Calu3 (cell line): ENCODE results near the gene TEKT4. TPM values are rescaled to one million over a fixed set of nuclear protein-coding genes. Genes with fewer than 3 reads are reported as not detected.

Source experiments
- BruUV-seq: library from RNA; stranded (reverse); fragments of 400-500 nt; replicated peaks from 2 replicates; lab custom pipeline; 2021; lab: Mats Ljungman, UMichigan
- CTCF ChIA-PET: fragments of 300-600 bp; sonication (Branson Sonifier 250); formaldehyde crosslinking; loops from one replicate; lab custom pipeline; 2022; ENCODE audit warnings: antibody characterized with exemption; lab: Charles Lee
- DNase-seq: peaks from one replicate; pipeline ENCODE4 v3.0.0; 2022
- H3K27ac Mint-ChIP-seq: one replicate; pipeline ENCODE4 v1.8.0; 2022; ENCODE audit warnings: mixed read lengths; ENCODE audit not compliant: unreplicated experiment
- H3K27me3 Mint-ChIP-seq: one replicate; pipeline ENCODE4 v1.8.0; 2022; ENCODE audit warnings: mixed read lengths; ENCODE audit not compliant: unreplicated experiment
- H3K36me3 Mint-ChIP-seq: one replicate; pipeline ENCODE4 v1.8.0; 2022; ENCODE audit warnings: mild to moderate bottlenecking, moderate library complexity, mixed read lengths; ENCODE audit not compliant: insufficient read depth, unreplicated experiment
- H3K4me1 Mint-ChIP-seq: one replicate; pipeline ENCODE4 v1.8.0; 2022; ENCODE audit warnings: mild to moderate bottlenecking, low read depth, mixed read lengths; ENCODE audit not compliant: unreplicated experiment
- H3K4me3 Mint-ChIP-seq: one replicate; pipeline ENCODE4 v1.8.0; 2022; ENCODE audit warnings: mild to moderate bottlenecking, low read depth, moderate library complexity, mixed read lengths; ENCODE audit not compliant: unreplicated experiment
- H3K9me3 Mint-ChIP-seq: one replicate; pipeline ENCODE4 v1.8.0; 2022; ENCODE audit warnings: low read depth, mixed read lengths; ENCODE audit not compliant: unreplicated experiment
- CTCF ChIP-seq: fragments of 200-600 bp; IDR thresholded peaks from one replicate; pipeline ENCODE4 v1.8.0; 2022; ENCODE audit warnings: antibody characterized with exemption; ENCODE audit not compliant: unreplicated experiment
- intact Hi-C: fragments of 100-400 bp; cut with micrococcal nuclease; formaldehyde crosslinking; loops from one replicate; pipeline ENCODE4 v1.10.0; 2022; ENCODE audit not compliant: unreplicated experiment
- total RNA-seq: library from RNA; stranded (reverse); gene quantifications from 2 replicates; pipeline ENCODE4 v1.2.3, GENCODE V29; 2022

TEKT4 gene
- total RNA-seq, 1 experiment from 2014 or later: 0.24 TPM

DNA sequence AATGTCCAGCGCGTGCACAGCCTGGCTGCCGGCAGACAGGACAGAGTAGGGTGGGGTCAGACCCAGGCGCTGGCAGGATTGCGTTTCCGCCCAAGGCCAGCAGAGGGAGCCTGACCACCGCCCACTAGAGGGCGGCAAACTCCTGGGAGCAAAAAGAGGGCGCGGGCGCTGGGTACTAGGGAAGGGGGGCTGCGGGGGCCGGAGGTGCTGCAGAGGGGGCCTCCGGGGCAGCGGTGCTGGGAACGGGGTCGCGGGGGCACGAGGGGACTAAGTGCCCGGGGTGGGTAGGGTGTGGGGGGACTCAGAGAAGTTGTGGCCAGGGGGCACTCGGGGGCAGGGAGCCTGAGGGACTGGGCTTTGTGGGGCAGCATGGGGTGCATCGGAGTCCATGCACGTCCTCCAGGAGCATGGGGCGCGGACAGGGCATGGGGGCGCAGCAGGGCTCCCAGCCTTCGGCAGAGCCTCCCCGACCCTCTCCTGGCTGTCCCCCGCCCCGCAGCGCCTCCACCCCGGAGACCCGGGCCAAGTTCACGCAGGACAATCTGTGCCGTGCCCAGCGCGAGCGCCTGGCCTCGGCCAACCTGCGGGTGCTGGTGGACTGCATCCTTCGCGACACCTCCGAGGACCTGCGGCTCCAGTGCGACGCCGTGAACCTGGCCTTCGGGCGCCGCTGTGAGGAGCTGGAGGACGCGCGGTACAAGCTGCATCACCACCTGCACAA, 3.2 kb downstream of the TEKT4 start:
- Mint-ChIP-seq H3K4me3 (no peak overlapping the region), H3K27ac (no peak overlapping the region), H3K9me3 (no peaks in the 10 kb centered on the region), H3K36me3 (no peaks in the 10 kb centered on the region), H3K4me1 (no peaks in the 10 kb centered on the region), H3K27me3 (no peaks in the 10 kb centered on the region)
- no TSS peak for BruUV-seq
- TF ChIP-seq CTCF: peak; percentile 81
- CTCF ChIA-PET: no interaction called here
- peak; percentile 68 for DNase-seq
- intact Hi-C loops: no loop called here

DNA sequence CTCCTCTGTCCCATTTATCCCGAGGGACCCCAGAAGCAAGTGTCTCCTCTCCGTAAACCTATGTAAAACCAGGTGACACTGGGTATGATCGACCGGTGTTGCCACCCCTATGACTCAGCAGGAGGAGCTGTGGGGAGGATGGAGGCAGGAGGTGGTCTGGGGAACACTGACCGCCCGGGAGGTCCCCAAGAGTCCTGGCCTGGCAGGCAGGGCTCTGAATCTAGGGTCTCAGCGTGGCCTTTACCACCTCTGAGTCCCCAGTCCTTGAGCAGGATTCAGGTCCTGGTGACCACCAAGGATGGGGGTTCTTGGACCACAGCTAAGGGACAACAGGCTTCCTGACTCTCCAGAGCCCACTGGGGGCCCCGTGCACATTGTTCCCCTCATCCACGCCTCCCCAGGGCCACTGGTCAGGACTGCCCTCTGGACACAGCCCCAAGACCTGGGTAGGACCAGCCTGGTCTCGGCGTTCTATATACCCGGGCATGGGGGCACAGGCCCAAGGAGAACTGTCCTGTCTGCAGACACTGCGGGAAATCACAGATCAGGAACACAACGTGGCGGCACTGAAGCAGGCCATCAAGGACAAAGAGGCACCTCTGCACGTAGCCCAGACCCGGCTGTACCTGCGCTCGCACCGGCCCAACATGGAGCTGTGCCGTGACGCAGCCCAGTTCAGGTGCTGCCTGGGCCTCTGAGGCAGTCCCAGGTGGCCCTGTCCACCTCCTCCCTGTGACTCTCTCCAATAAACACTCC, 4.0 kb downstream of the TEKT4 start:
- TF ChIP-seq CTCF: no peak
- no peaks in the 10 kb centered on the region for H3K36me3 Mint-ChIP-seq
- H3K4me1 Mint-ChIP-seq: no peaks in the 10 kb centered on the region
- BruUV-seq: no TSS peak
- H3K27ac Mint-ChIP-seq: no peak overlapping the region
- no peak for DNase-seq
- intact Hi-C loops: no loop called here
- CTCF ChIA-PET: no interaction called here
- no peaks in the 10 kb centered on the region for H3K9me3 Mint-ChIP-seq
- H3K27me3 Mint-ChIP-seq: no peaks in the 10 kb centered on the region
- H3K4me3 Mint-ChIP-seq: no peak overlapping the region

DNA sequence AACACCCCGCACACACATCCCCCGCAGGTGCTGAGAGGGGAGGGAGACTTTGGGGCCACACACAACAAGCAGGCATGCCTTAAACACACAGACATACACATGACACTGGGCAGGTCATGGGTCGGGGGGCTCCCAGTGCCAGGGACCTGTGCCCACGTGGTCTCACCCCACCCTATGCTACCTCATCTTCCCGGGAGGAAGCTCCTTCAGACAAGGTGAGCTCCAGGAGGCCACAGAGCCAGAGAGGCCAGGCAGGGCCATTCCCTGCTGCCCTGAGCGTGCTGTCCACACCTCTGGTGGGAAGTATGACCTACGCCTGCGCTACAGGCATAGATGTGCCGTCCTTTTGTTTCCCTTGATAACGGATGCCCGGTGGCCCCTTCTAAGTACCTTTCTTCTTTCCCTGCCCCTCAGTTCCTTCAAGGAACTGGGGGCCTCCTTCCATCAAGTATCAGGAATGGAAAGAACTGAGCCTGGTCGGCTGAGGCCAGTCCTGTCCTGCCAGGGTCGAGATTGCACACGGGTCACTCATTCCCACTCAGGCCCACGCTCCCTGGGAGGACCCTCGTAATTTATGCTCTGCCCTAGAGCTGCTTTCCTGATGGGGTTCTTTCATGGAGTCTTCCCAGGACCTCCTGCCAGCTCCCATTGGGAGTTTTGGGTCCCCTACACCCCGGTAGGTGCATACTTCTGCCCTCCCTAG, 4.7 kb downstream of the TEKT4 start:
- H3K27ac Mint-ChIP-seq: no peak overlapping the region
- no peak for TF ChIP-seq CTCF
- CTCF ChIA-PET: no interaction called here
- H3K9me3 Mint-ChIP-seq: no peaks in the 10 kb centered on the region
- no peaks in the 10 kb centered on the region for H3K4me1 Mint-ChIP-seq
- H3K4me3 Mint-ChIP-seq: no peak overlapping the region
- intact Hi-C loops: no loop called here
- BruUV-seq: no TSS peak
- no peaks in the 10 kb centered on the region for H3K36me3 Mint-ChIP-seq
- DNase-seq: no peak
- peaks cover under 1% of the 10 kb centered on the region for H3K27me3 Mint-ChIP-seq

- TF ChIP-seq CTCF: no peak
- no peak overlapping the region for H3K4me3 Mint-ChIP-seq
- no peak for DNase-seq
- H3K4me1 Mint-ChIP-seq: no peaks in the 10 kb centered on the region
- intact Hi-C loops: no loop called here
- no peak overlapping the region for H3K27ac Mint-ChIP-seq
- H3K27me3 Mint-ChIP-seq: peaks cover 6% of the 10 kb centered on the region
- no TSS peak for BruUV-seq
- H3K36me3 Mint-ChIP-seq: no peaks in the 10 kb centered on the region
- CTCF ChIA-PET: no interaction called here
- no peaks in the 10 kb centered on the region for H3K9me3 Mint-ChIP-seq
Observed at GRCh38 chr2:94876523-94876863, 5.3 kb downstream of the TEKT4 start.
